Measurements from ENCODE around the gene GRID2.

DNA sequence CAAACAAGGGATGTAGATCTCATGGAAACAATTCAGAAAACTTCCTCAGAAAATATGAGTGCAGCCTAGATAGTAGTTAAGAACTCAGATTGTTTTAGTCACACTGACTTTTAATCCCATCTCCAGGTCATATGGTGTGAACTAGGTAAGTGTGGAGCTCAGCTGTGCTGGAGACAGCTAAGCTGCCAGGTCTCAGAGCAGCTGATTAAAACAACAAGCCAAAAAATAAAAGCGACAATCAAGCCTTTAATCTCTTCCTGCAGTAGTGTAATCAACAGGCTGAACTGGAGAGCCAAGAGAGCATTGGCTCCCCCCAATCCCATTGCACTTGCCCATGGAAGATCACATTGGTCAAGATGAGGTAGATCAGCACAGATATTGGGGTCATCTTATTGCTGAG lies 1426.5 kb downstream of the GRID2 start:
- TF ChIP-seq POLR2AphosphoS5 (IDR thresholded peaks at IDR 0.05) (no peak), CTCF (IDR thresholded peaks at IDR 0.05) (no peak), EP300 (IDR thresholded peaks at IDR 0.05; ENCODE audit: low read depth) (no peak), POLR2A (IDR thresholded peaks at IDR 0.05) (no peak)

Data from transverse colon (tissue), 4 donors.